Adipocyte (in vitro differentiated cells): ENCODE data around the gene NUP98.

ENCODE experiments used
- DNase-seq: peaks from one replicate; pipeline ENCODE4 v3.0.0-alpha.2; 2015; ENCODE audit warnings: low read depth
- H3K27me3 ChIP-seq: replicated peaks from 2 replicates; pipeline ENCODE4 v1.7.0; 2013; ENCODE audit warnings: mild to moderate bottlenecking, low read length, moderate library complexity; ENCODE audit not compliant: control insufficient read depth, insufficient read depth
- H3K36me3 ChIP-seq: 2 replicates; pipeline ENCODE4 v1.7.0; 2013; ENCODE audit warnings: low read length, mild to moderate bottlenecking, moderate library complexity; ENCODE audit not compliant: control insufficient read depth, insufficient read depth, severe bottlenecking
- H3K4me1 ChIP-seq: 2 replicates; pipeline ENCODE4 v1.7.0; 2013; ENCODE audit warnings: mild to moderate bottlenecking, low read length, moderate library complexity; ENCODE audit not compliant: control insufficient read depth, insufficient read depth
- H3K4me3 ChIP-seq: 2 replicates; pipeline ENCODE4 v1.7.0; 2013; ENCODE audit warnings: mild to moderate bottlenecking, low read length, moderate library complexity
- H3K9ac ChIP-seq: 2 replicates; pipeline ENCODE4 v1.7.0; 2013; ENCODE audit warnings: mild to moderate bottlenecking, low read length, moderate library complexity
- H3K9me3 ChIP-seq: 2 replicates; pipeline ENCODE4 v1.7.0; 2013; ENCODE audit warnings: mild to moderate bottlenecking, low read length, moderate library complexity; ENCODE audit not compliant: control insufficient read depth

The NUP98 gene

GRCh38 chr11:3722100-3722499, 75.3 kb downstream of the NUP98 start:
- no peaks in the 10 kb centered on the region for H3K9me3 ChIP-seq
- H3K9ac ChIP-seq: no peak overlapping the region
- H3K4me1 ChIP-seq: peaks cover 16% of the 10 kb centered on the region
- no peaks in the 10 kb centered on the region for H3K27me3 ChIP-seq
- H3K36me3 ChIP-seq: peaks cover 90% of the 10 kb centered on the region
- no peak overlapping the region for H3K4me3 ChIP-seq
- DNase-seq: no peak

DNA sequence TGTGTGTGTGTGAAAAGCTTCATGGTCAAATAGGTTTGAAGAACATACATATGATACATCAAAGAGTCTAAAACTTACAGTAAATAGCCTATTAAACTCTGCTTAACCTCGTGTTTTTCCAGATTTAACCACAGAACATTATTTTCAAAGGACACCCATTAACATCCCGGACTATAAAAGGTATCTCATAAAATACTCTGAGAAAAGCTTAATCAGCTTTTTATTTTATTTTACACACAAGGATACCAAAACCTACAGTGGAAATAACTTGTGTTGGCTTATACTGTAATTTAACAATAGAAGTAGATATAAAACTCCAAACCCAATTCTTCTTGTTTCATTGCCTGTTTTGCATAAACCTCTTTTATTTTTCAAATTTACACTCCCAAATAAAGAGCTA, 76.4 kb downstream of the NUP98 start:
- H3K4me1 ChIP-seq: peaks cover 16% of the 10 kb centered on the region
- H3K9me3 ChIP-seq: no peaks in the 10 kb centered on the region
- no peak overlapping the region for H3K9ac ChIP-seq
- H3K4me3 ChIP-seq: no peak overlapping the region
- no peaks in the 10 kb centered on the region for H3K27me3 ChIP-seq
- peaks cover 90% of the 10 kb centered on the region for H3K36me3 ChIP-seq
- DNase-seq: no peak

DNA sequence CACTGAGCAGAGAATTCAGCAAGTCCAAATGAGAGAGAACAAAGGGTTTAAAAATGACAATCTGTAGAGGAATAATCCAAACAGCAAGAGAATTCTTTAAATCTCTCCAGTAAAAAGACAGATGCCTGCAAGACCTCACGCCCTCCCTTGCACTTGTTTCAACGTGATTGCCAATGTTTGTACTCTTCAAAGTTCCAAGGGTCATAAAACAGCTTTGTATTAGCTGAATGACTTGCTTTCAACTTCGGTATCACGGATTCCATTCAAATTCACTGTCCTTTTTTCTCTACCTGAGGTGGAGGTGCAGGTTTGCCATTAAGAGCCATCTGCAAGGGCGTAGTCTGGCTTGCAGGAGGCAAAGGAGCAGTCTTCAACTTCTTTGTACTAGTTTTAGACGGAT, 85.1 kb downstream of the NUP98 start:
- no peak overlapping the region for H3K4me3 ChIP-seq
- H3K4me1 ChIP-seq: peaks cover 17% of the 10 kb centered on the region
- no peaks in the 10 kb centered on the region for H3K27me3 ChIP-seq
- no peak overlapping the region for H3K9ac ChIP-seq
- H3K36me3 ChIP-seq: peaks cover 86% of the 10 kb centered on the region
- no peaks in the 10 kb centered on the region for H3K9me3 ChIP-seq
- no peak for DNase-seq

GRCh38 chr11:3710485-3711259, 86.7 kb downstream of the NUP98 start:
- Histone ChIP-seq H3K4me3 (no peak overlapping the region), H3K4me1 (peaks cover 17% of the 10 kb centered on the region), H3K9me3 (no peaks in the 10 kb centered on the region), H3K9ac (no peak overlapping the region), H3K36me3 (peaks cover 86% of the 10 kb centered on the region), H3K27me3 (no peaks in the 10 kb centered on the region)
- DNase-seq: peak; percentile 46

GRCh38 chr11:3709977-3710376, 87.4 kb downstream of the NUP98 start:
- H3K36me3 ChIP-seq: peaks cover 86% of the 10 kb centered on the region

GRCh38 chr11:3707176-3707575, 90.2 kb downstream of the NUP98 start:
- DNase-seq: no peak
- no peaks in the 10 kb centered on the region for H3K9me3 ChIP-seq
- H3K4me1 ChIP-seq: peaks cover 17% of the 10 kb centered on the region
- H3K27me3 ChIP-seq: no peaks in the 10 kb centered on the region
- H3K9ac ChIP-seq: no peak overlapping the region
- H3K36me3 ChIP-seq: peaks cover 85% of the 10 kb centered on the region
- H3K4me3 ChIP-seq: no peak overlapping the region

More at GRCh38 chr11:3709977-3710376, 87.4 kb downstream of the NUP98 start:
- Histone ChIP-seq H3K4me1 (peaks cover 17% of the 10 kb centered on the region), H3K9ac (no peak overlapping the region), H3K9me3 (no peaks in the 10 kb centered on the region), H3K27me3 (no peaks in the 10 kb centered on the region), H3K4me3 (no peak overlapping the region)
- peak; percentile 69 for DNase-seq

- Histone ChIP-seq H3K9me3 (no peaks in the 10 kb centered on the region), H3K27me3 (no peaks in the 10 kb centered on the region), H3K9ac (no peak overlapping the region), H3K4me3 (no peak overlapping the region), H3K4me1 (no peaks in the 10 kb centered on the region), H3K36me3 (peaks cover 95% of the 10 kb centered on the region)
- DNase-seq: no peak
Observed at GRCh38 chr11:3703383-3703782, 94.0 kb downstream of the NUP98 start.

- peaks cover 98% of the 10 kb centered on the region for H3K36me3 ChIP-seq
- H3K4me3 ChIP-seq: no peak overlapping the region
- no peak overlapping the region for H3K9ac ChIP-seq
- no peaks in the 10 kb centered on the region for H3K27me3 ChIP-seq
- no peaks in the 10 kb centered on the region for H3K9me3 ChIP-seq
- DNase-seq: no peak
- no peaks in the 10 kb centered on the region for H3K4me1 ChIP-seq
Observed at GRCh38 chr11:3700910-3701309, 96.4 kb downstream of the NUP98 start.

- no peaks in the 10 kb centered on the region for H3K4me1 ChIP-seq
- no peak overlapping the region for H3K9ac ChIP-seq
- no peak overlapping the region for H3K4me3 ChIP-seq
- DNase-seq: no peak
- no peaks in the 10 kb centered on the region for H3K9me3 ChIP-seq
- no peaks in the 10 kb centered on the region for H3K27me3 ChIP-seq
- H3K36me3 ChIP-seq: peaks cover 98% of the 10 kb centered on the region
Observed at GRCh38 chr11:3700410-3700809, 96.9 kb downstream of the NUP98 start.

DNA sequence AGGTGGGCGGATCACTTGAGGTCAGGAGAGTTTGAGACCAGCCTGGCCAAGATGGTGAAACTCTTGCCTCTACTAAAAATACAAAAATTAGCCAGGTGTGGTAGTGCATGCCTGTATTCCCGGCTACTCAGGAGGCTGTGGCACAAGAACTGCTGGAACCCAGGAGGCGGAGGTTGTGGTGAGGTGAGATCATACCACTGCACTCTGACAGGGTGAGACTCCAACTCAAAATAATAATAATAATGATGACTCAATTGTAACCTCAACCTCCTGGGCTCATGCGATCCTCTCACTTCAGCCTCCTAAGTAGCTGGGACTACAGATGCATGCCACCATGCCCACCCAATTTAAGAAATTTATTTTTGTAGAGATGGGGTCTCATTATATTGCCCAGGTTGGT, 110.6 kb downstream of the NUP98 start:
- peaks cover 5% of the 10 kb centered on the region for H3K4me1 ChIP-seq
- DNase-seq: no peak
- H3K9ac ChIP-seq: no peak overlapping the region
- H3K4me3 ChIP-seq: no peak overlapping the region
- peaks cover 82% of the 10 kb centered on the region for H3K36me3 ChIP-seq
- no peaks in the 10 kb centered on the region for H3K9me3 ChIP-seq
- H3K27me3 ChIP-seq: no peaks in the 10 kb centered on the region

DNA sequence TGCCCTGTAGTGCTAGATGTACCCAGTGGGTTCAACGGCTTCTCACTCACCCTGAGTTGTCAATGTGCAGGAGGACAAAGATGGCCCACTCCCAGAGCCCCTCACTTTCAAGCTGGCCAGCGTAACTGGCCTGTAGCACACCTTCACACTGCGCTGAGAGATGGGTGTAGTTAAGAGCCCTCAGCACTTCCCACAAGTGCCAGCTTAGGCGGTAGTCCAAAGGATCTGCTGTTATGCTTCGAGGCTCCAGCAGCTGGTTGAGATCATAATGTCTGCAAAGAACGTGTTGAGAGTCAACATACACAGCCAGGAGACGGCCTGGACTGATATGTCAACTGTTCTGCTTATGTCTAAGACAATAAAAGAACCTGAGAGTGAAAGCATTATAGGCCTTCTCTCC, 111.4 kb downstream of the NUP98 start:
- Histone ChIP-seq H3K27me3 (no peaks in the 10 kb centered on the region), H3K4me3 (no peak overlapping the region), H3K9me3 (no peaks in the 10 kb centered on the region), H3K9ac (no peak overlapping the region), H3K4me1 (peaks cover 5% of the 10 kb centered on the region), H3K36me3 (peaks cover 82% of the 10 kb centered on the region)
- no peak for DNase-seq

- H3K36me3 ChIP-seq: peaks cover 87% of the 10 kb centered on the region
- no peak overlapping the region for H3K4me3 ChIP-seq
- no peak for DNase-seq
- H3K27me3 ChIP-seq: no peaks in the 10 kb centered on the region
- H3K9ac ChIP-seq: no peak overlapping the region
- H3K9me3 ChIP-seq: no peaks in the 10 kb centered on the region
- H3K4me1 ChIP-seq: peaks cover 5% of the 10 kb centered on the region
Observed at GRCh38 chr11:3684819-3685172, 112.6 kb downstream of the NUP98 start.
